Smooth muscle cell (in vitro differentiated cells): ENCODE data around the gene SLC9A5. TPM values are rescaled to one million over a fixed set of nuclear protein-coding genes. Genes with fewer than 3 reads are reported as not detected.

Source experiments
- DNase-seq: peaks from one replicate; lab custom pipeline; 2025; ENCODE audit not compliant: unreplicated experiment; lab: John Stamatoyannopoulos, UW
- H2AFZ ChIP-seq: fragments of 200-600 bp; sonication (generic); 2 replicates; pipeline ENCODE4 v1.6.0; 2016; ENCODE audit warnings: antibody characterized with exemption, low read depth, mild to moderate bottlenecking
- H3F3A ChIP-seq: fragments of 200-600 bp; sonication (generic); 2 replicates; pipeline ENCODE4 v1.6.0; 2017; ENCODE audit warnings: antibody characterized with exemption, low read depth
- H3K27ac ChIP-seq: fragments of 200-600 bp; sonication (generic); 2 replicates; pipeline ENCODE4 v1.5.1; 2016; ENCODE audit warnings: low read depth, mild to moderate bottlenecking
- H3K27me3 ChIP-seq: fragments of 200-600 bp; sonication (generic); 2 replicates; pipeline ENCODE4 v1.6.1; 2016; ENCODE audit warnings: low read depth, mild to moderate bottlenecking
- H3K36me3 ChIP-seq: fragments of 200-600 bp; sonication (generic); 2 replicates; pipeline ENCODE4 v1.5.1; 2016; ENCODE audit warnings: low read depth
- H3K4me1 ChIP-seq: fragments of 200-600 bp; sonication (generic); 2 replicates; pipeline ENCODE4 v1.5.1; 2016; ENCODE audit warnings: low read depth
- H3K4me2 ChIP-seq: fragments of 200-600 bp; sonication (generic); 2 replicates; pipeline ENCODE4 v1.6.0; 2016; ENCODE audit warnings: mild to moderate bottlenecking
- H3K4me3 ChIP-seq: fragments of 200-600 bp; sonication (generic); 2 replicates; pipeline ENCODE4 v1.5.1; 2016; ENCODE audit warnings: mild to moderate bottlenecking
- H3K79me2 ChIP-seq: fragments of 200-600 bp; sonication (generic); 2 replicates; pipeline ENCODE4 v1.6.0; 2016; ENCODE audit warnings: low read depth, mild to moderate bottlenecking
- H3K9ac ChIP-seq: fragments of 200-600 bp; sonication (generic); 2 replicates; pipeline ENCODE4 v1.6.0; 2016; ENCODE audit warnings: low read depth
- H3K9me3 ChIP-seq: fragments of 200-600 bp; sonication (generic); replicated peaks from 2 replicates; pipeline ENCODE4 v1.5.1; 2016; ENCODE audit warnings: low read depth
- H4K20me1 ChIP-seq: fragments of 200-600 bp; sonication (generic); 2 replicates; pipeline ENCODE4 v1.6.0; 2016; ENCODE audit warnings: low read depth
- WGBS: methylation state at CpG from one replicate; pipeline ENCODE4 v1.1.7; 2016; ENCODE audit warnings: low lambda C conversion rate; 5-methylcytosine and 5-hydroxymethylcytosine counted together
- polyA plus RNA-seq: library from polyadenylated mRNA; unstranded; fragments of >200 nt; fragmentation: Nextera tagmentation; extraction: Ambion mirVana; gene quantifications from 2 replicates; pipeline ENCODE4 v1.2.1, GENCODE V29; 2016
- total RNA-seq: library from RNA; depleted of rRNA; stranded (reverse); fragments of >200 nt; gene quantifications from 2 replicates; pipeline ENCODE4 v1.2.3, GENCODE V29; 2014
- TF ChIP-seq, protein P1 (sequence below): fragments of 200-600 bp; sonication (generic); IDR thresholded peaks from 2 replicates; pipeline ENCODE4 v1.5.1; 2017; ENCODE audit warnings: borderline replicate concordance, mild to moderate bottlenecking, antibody characterized with exemption; ENCODE audit not compliant: insufficient read depth, poor library complexity, severe bottlenecking

The SLC9A5 gene
- total and polyA plus RNA-seq, 2 experiments from 2014 or later = 2.1 to 9.1 TPM

GRCh38 chr16:67248073-67248400, 742 bp upstream of the SLC9A5 start:
- peak overlapping the region; percentile 71 for H3K4me3 ChIP-seq
- no peaks in the 10 kb centered on the region for H3K9me3 ChIP-seq
- H4K20me1 ChIP-seq = no peaks in the 10 kb centered on the region
- H3K9ac ChIP-seq = peak overlapping the region; percentile 69
- H3K4me2 ChIP-seq = peak overlapping the region; percentile 99
- no peak for DNase-seq
- peaks cover 11% of the 10 kb centered on the region for H3K79me2 ChIP-seq
- H3F3A ChIP-seq = peaks cover 37% of the 10 kb centered on the region
- H2AFZ ChIP-seq = no peak overlapping the region
- H3K4me1 ChIP-seq = peaks cover 30% of the 10 kb centered on the region
- no peak overlapping the region for H3K27ac ChIP-seq
- H3K27me3 ChIP-seq = no peaks in the 10 kb centered on the region
- 16% methylated on average over 7 of the region's 7 CpGs for WGBS
- TF ChIP-seq, protein P1, sequence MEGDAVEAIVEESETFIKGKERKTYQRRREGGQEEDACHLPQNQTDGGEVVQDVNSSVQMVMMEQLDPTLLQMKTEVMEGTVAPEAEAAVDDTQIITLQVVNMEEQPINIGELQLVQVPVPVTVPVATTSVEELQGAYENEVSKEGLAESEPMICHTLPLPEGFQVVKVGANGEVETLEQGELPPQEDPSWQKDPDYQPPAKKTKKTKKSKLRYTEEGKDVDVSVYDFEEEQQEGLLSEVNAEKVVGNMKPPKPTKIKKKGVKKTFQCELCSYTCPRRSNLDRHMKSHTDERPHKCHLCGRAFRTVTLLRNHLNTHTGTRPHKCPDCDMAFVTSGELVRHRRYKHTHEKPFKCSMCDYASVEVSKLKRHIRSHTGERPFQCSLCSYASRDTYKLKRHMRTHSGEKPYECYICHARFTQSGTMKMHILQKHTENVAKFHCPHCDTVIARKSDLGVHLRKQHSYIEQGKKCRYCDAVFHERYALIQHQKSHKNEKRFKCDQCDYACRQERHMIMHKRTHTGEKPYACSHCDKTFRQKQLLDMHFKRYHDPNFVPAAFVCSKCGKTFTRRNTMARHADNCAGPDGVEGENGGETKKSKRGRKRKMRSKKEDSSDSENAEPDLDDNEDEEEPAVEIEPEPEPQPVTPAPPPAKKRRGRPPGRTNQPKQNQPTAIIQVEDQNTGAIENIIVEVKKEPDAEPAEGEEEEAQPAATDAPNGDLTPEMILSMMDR = no peak
- H3K36me3 ChIP-seq = no peaks in the 10 kb centered on the region

DNA sequence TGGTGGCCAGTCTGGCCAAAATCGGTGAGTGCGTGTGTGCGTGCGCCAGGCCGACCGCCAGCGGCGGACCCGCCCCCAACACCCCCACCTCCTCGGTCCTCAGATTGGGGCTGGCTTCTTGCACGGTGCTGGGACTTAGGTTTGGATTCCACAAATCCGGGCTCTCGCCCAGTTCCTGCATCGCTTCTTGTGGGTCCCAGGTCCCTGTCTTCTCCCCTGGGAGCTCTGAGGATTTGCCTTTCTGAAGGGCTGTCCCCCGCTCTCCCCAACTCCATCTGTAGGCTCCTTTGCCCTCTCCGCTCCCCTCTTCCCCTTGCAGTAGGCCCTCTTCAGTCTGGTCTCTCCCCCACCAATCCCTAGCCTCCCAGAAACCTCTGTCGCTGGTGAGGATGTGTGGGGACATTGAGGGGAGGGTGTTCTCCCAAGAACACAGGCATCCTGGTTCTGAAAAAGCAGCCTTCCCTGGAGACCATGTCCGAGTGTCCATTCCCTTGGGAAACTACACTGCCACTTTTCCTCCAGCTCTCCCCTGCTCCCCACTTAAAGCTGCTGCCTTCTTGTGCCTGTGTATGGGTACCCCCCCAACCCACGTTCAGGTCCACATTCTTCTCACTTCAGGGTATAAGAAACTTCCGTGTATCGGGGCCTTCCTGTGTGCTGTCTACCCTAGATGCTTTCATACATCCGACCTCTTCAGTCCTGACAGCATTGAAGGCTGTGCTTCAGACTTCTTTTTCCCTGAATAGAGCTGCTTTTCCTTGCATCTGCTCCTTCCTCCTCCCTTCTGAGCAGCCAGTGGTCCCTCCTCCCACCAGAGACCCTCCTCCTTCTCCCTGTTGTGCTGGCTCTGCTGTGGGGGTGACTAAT, 632 bp downstream of the SLC9A5 start:
- H3K9me3 ChIP-seq = no peaks in the 10 kb centered on the region
- TF ChIP-seq, protein P1 = no peak
- peak; percentile 32 for DNase-seq
- H3K27me3 ChIP-seq = no peaks in the 10 kb centered on the region
- peak overlapping the region; percentile 71 for H3K4me3 ChIP-seq
- no peak overlapping the region for H2AFZ ChIP-seq
- H3K36me3 ChIP-seq = no peaks in the 10 kb centered on the region
- H4K20me1 ChIP-seq = no peaks in the 10 kb centered on the region
- H3K4me1 ChIP-seq = peaks cover 30% of the 10 kb centered on the region
- H3K4me2 ChIP-seq = peak overlapping the region; percentile 99
- H3K27ac ChIP-seq = no peak overlapping the region
- WGBS = 20% methylated on average over 22 of the region's 22 CpGs
- H3F3A ChIP-seq = peaks cover 25% of the 10 kb centered on the region
- H3K9ac ChIP-seq = no peak overlapping the region
- no peaks in the 10 kb centered on the region for H3K79me2 ChIP-seq

- TF ChIP-seq, protein P1 = no peak
- H3K4me3 ChIP-seq = no peak overlapping the region
- H3K36me3 ChIP-seq = no peaks in the 10 kb centered on the region
- peaks cover 20% of the 10 kb centered on the region for H3F3A ChIP-seq
- H3K4me2 ChIP-seq = peak overlapping the region; percentile 99
- no peak overlapping the region for H3K9ac ChIP-seq
- no peaks in the 10 kb centered on the region for H3K27me3 ChIP-seq
- 76% methylated on average over 4 of the region's 4 CpGs for WGBS
- no peaks in the 10 kb centered on the region for H3K79me2 ChIP-seq
- DNase-seq = no peak
- H4K20me1 ChIP-seq = no peaks in the 10 kb centered on the region
- H3K4me1 ChIP-seq = peaks cover 24% of the 10 kb centered on the region
- no peak overlapping the region for H3K27ac ChIP-seq
- no peak overlapping the region for H2AFZ ChIP-seq
- no peaks in the 10 kb centered on the region for H3K9me3 ChIP-seq
Observed at GRCh38 chr16:67250045-67250327, 1.2 kb downstream of the SLC9A5 start.
